Caco-2 (cell line): ENCODE measurements around the gene ARAP1. TPM values are rescaled to one million over a fixed set of nuclear protein-coding genes. Genes with fewer than 3 reads are reported as not detected.

Source experiments
- BruUV-seq: library from RNA; stranded (reverse); fragments of 400-500 nt; replicated peaks from 2 replicates; lab custom pipeline; 2021; lab: Mats Ljungman, UMichigan
- CTCF ChIA-PET: fragments of 300-600 bp; sonication (Branson Sonifier 250); formaldehyde crosslinking; loops from one replicate; lab custom pipeline; 2022; ENCODE audit warnings: antibody characterized with exemption; lab: Charles Lee
- POLR2A ChIA-PET: fragments of 300-600 bp; sonication (Branson Sonifier 250); formaldehyde crosslinking; loops from one replicate; lab custom pipeline; 2022; ENCODE audit warnings: antibody characterized with exemption; lab: Charles Lee
- DNase-seq, 2 experiments: peaks; one replicate each; pipeline versions ENCODE4 v3.0.0 to v3.0.0-alpha.2; 2020 to 2022
- H3K27me3 ChIP-seq: replicated peaks from 2 replicates; pipeline ENCODE4 v1.6.0; 2011; ENCODE audit warnings: low read length; ENCODE audit not compliant: control insufficient read depth, insufficient read depth
- H3K36me3 ChIP-seq: 2 replicates; pipeline ENCODE4 v1.5.1; 2011; ENCODE audit warnings: low read length; ENCODE audit not compliant: control insufficient read depth, insufficient read depth
- H3K4me1 ChIP-seq: fragments of 250-450 bp; sonication (Bioruptor Pico); 2 replicates; pipeline ENCODE4 v1.5.1; 2020; ENCODE audit warnings: mild to moderate bottlenecking
- H3K4me3 ChIP-seq: 2 replicates; pipeline ENCODE4 v1.5.1; 2011; ENCODE audit warnings: low read depth, mild to moderate bottlenecking, control low read depth, low read length
- H3K9me3 ChIP-seq: fragments of 250-450 bp; sonication (Bioruptor Pico); 2 replicates; pipeline ENCODE4 v1.5.1; 2020; ENCODE audit warnings: mild to moderate bottlenecking, moderate library complexity
- H3K27ac Mint-ChIP-seq: one replicate; pipeline ENCODE4 v1.8.0; 2022; ENCODE audit warnings: mixed read lengths; ENCODE audit not compliant: unreplicated experiment
- H3K27me3 Mint-ChIP-seq: one replicate; pipeline ENCODE4 v1.8.0; 2022; ENCODE audit warnings: mixed read lengths; ENCODE audit not compliant: insufficient read depth, unreplicated experiment
- H3K36me3 Mint-ChIP-seq: one replicate; pipeline ENCODE4 v1.8.0; 2022; ENCODE audit warnings: mild to moderate bottlenecking, mixed read lengths; ENCODE audit not compliant: insufficient read depth, unreplicated experiment
- H3K4me1 Mint-ChIP-seq: one replicate; pipeline ENCODE4 v1.8.0; 2022; ENCODE audit warnings: low read depth, mixed read lengths; ENCODE audit not compliant: unreplicated experiment
- H3K4me3 Mint-ChIP-seq: one replicate; pipeline ENCODE4 v1.8.0; 2022; ENCODE audit warnings: mild to moderate bottlenecking, moderate library complexity, mixed read lengths; ENCODE audit not compliant: unreplicated experiment
- H3K9me3 Mint-ChIP-seq: one replicate; pipeline ENCODE4 v1.8.0; 2022; ENCODE audit warnings: mixed read lengths; ENCODE audit not compliant: unreplicated experiment
- CTCF ChIP-seq, 2 experiments: fragments of 200-600 bp in 1 of 2; IDR thresholded peaks; 1 replicate in 1 of 2; 2 replicates in 1 of 2; pipeline versions ENCODE4 v1.5.1 to v1.8.0; 2011 to 2022; ENCODE audit warnings: antibody characterized with exemption in 1 of 2, control low read depth in 1 of 2, inconsistent platforms in 1 of 2, low read depth in 1 of 2, low read length in 1 of 2, mild to moderate bottlenecking in 1 of 2, moderate library complexity in 1 of 2; ENCODE audit not compliant: insufficient read depth in 1 of 2, severe bottlenecking in 1 of 2, unreplicated experiment in 1 of 2
- intact Hi-C: fragments of 100-400 bp; cut with micrococcal nuclease; formaldehyde crosslinking; loops from one replicate; pipeline ENCODE4 v1.10.0; 2022; ENCODE audit not compliant: unreplicated experiment
- total RNA-seq: library from RNA; stranded (reverse); gene quantifications from 2 replicates; pipeline ENCODE4 v1.2.3, GENCODE V29; 2022

Gene ARAP1
- total RNA-seq, 1 experiment from 2014 or later: 87.1 TPM

DNA sequence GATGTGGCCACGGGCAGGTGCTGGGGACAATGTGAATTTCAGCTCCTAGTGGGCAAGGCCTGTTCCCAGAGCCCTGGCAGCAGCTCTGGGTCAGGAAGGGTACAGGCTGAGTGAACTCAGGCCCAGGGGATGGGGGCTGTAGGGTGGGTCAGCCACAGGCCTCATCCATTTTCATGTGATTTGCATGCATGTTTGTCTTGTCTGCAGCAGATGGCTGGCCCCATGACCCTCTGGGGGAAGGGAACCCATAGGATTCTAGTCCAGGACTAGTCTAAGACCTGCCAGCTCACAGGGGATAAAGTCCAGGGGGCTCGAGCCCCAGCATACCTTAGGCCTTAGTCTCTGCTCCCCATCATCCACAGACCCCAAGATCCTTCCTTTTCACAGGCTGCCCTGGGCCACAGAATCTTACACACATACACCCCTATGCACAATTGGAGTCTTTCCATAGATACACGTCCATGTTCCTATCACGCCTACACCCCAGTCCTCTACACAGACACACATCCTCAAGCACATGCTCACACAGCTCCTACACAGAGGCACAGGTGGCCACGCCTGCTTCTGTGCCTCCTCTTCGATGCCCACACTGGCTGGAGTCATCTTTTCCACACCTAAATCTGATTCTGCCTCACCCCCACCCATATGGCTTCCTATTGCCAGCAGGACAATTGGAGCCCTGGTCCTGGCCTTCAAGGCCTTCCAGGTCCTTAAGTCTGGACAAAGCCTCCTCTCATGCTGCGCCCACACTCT is 103.6 kb downstream of the ARAP1 start:
- no peak for DNase-seq
- POLR2A ChIA-PET: no interaction called here
- CTCF ChIA-PET: interaction anchor here (0.5 to 2.2 kb wide), 5 partner anchors 10 to 178 kb away, joined by 3 to 10 read pairs (median 5); no protein-coding TSS in a partner anchor
- Histone ChIP-seq H3K9me3 (no peaks in the 10 kb centered on the region), H3K36me3 (no peaks in the 10 kb centered on the region), H3K27me3 (no peaks in the 10 kb centered on the region; the same call in 1 of the 2 replicates), H3K4me3 (no peak overlapping the region), H3K4me1 (no peaks in the 10 kb centered on the region)
- peaks cover 11% of the 10 kb centered on the region for H3K27me3 Mint-ChIP-seq
- H3K27ac Mint-ChIP-seq: no peak overlapping the region
- no peaks in the 10 kb centered on the region for H3K9me3 Mint-ChIP-seq
- intact Hi-C loops: no loop called here
- no peaks in the 10 kb centered on the region for H3K36me3 Mint-ChIP-seq
- no peak for TF ChIP-seq CTCF (IDR thresholded peaks at IDR 0.05; ENCODE audit: insufficient read depth in 1 of 2, low read depth in 1 of 2, low read length in 1 of 2, severe bottlenecking in 1 of 2, unreplicated experiment in 1 of 2)
- H3K4me1 Mint-ChIP-seq: no peaks in the 10 kb centered on the region
- BruUV-seq: no TSS peak
- no peak overlapping the region for H3K4me3 Mint-ChIP-seq

- Histone ChIP-seq H3K9me3 (no peaks in the 10 kb centered on the region), H3K27me3 (no peaks in the 10 kb centered on the region; the same call in 1 of the 2 replicates), H3K4me1 (no peaks in the 10 kb centered on the region), H3K36me3 (no peaks in the 10 kb centered on the region), H3K4me3 (no peak overlapping the region)
- no peak for DNase-seq
- BruUV-seq: no TSS peak
- H3K4me3 Mint-ChIP-seq: no peak overlapping the region
- H3K36me3 Mint-ChIP-seq: no peaks in the 10 kb centered on the region
- H3K9me3 Mint-ChIP-seq: no peaks in the 10 kb centered on the region
- peaks cover 6% of the 10 kb centered on the region for H3K27me3 Mint-ChIP-seq
- POLR2A ChIA-PET: no interaction called here
- CTCF ChIA-PET: interaction anchor here (0.5 to 2.2 kb wide), 5 partner anchors 10 to 177 kb away, joined by 3 to 10 read pairs (median 5); no protein-coding TSS in a partner anchor
- no peak for TF ChIP-seq CTCF (IDR thresholded peaks at IDR 0.05; ENCODE audit: insufficient read depth in 1 of 2, low read depth in 1 of 2, low read length in 1 of 2, severe bottlenecking in 1 of 2, unreplicated experiment in 1 of 2)
- intact Hi-C loops: no loop called here
- H3K4me1 Mint-ChIP-seq: no peaks in the 10 kb centered on the region
- no peak overlapping the region for H3K27ac Mint-ChIP-seq
Measured at GRCh38 chr11:72647882-72648281, 104.3 kb downstream of the ARAP1 start.

DNA sequence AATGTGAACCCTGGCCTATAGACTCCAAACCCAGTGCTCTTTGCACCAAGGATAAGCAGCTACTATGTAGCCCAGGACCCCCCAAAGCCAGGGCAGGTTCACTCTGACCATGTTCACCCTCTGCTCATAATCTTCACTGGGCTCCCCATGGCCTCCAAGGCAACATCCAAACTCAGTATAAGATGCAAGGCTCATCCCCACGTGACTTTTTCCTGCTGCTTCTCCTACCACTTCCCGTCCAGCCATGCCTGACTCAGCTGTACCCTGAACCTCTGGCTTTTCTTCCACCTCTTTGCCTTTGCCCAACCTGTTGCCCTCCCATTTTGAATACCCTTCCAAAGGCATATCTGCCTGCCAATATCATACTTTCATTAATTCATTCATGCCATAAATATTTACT is 105.7 kb downstream of the ARAP1 start:
- H3K9me3 Mint-ChIP-seq: no peaks in the 10 kb centered on the region
- BruUV-seq: no TSS peak
- no peaks in the 10 kb centered on the region for H3K36me3 Mint-ChIP-seq

More for the DNA sequence above, 105.7 kb downstream of the ARAP1 start:
- intact Hi-C loops: no loop called here
- ChIA-PET POLR2A (no interaction called here), CTCF (interaction anchor here (0.6 to 6.2 kb wide), 5 partner anchors 11 to 176 kb away, joined by 3 to 56 read pairs (median 6); no protein-coding TSS in a partner anchor)
- Mint-ChIP-seq H3K4me3 (no peak overlapping the region), H3K4me1 (no peaks in the 10 kb centered on the region), H3K27me3 (peaks cover 6% of the 10 kb centered on the region), H3K27ac (no peak overlapping the region)
- no peak for TF ChIP-seq CTCF (IDR thresholded peaks at IDR 0.05; ENCODE audit: insufficient read depth in 1 of 2, low read depth in 1 of 2, low read length in 1 of 2, severe bottlenecking in 1 of 2, unreplicated experiment in 1 of 2)
- Histone ChIP-seq H3K4me1 (peaks cover 5% of the 10 kb centered on the region; the same call in 1 of the 2 replicates), H3K27me3 (peaks cover 5% of the 10 kb centered on the region), H3K36me3 (no peaks in the 10 kb centered on the region), H3K4me3 (no peak overlapping the region), H3K9me3 (no peaks in the 10 kb centered on the region)
- no peak for DNase-seq
